Activated T-helper 1 cell treated with anti-CD3 and anti-CD28 coated beads, Interleukin-12 subunit alpha, Interleukin-12 subunit beta, Interleukin-2, Interleukin-4 antibody, amounts not matched to agents 30 ng/mL and 10 ng/mL and 1 ng/mL, durations not matched to agents 14 hours and 24 hours and 36 hours (primary cell): ENCODE measurements around the gene SEC14L3. TPM values are rescaled to one million over a fixed set of nuclear protein-coding genes. Genes with fewer than 3 reads are reported as not detected.
"Not testable (repeated sequence)": the region's sequence is repeated elsewhere in the genome, so short reads cannot be mapped to it uniquely, and the experiment has no call there.

Experiments
- DNase-seq: peaks from one replicate; pipeline ENCODE4 v3.0.0; 2021; ENCODE audit warnings: low spot score
- H3K27ac Mint-ChIP-seq: one replicate; pipeline ENCODE4 v1.8.0; 2021; ENCODE audit warnings: mild to moderate bottlenecking, mixed read lengths
- H3K27me3 Mint-ChIP-seq: one replicate; pipeline ENCODE4 v1.8.0; 2022; ENCODE audit warnings: mild to moderate bottlenecking, moderate library complexity, mixed read lengths; ENCODE audit not compliant: insufficient read depth
- H3K36me3 Mint-ChIP-seq: one replicate; pipeline ENCODE4 v1.8.0; 2021; ENCODE audit warnings: low read depth, mixed read lengths
- H3K4me1 Mint-ChIP-seq: one replicate; pipeline ENCODE4 v1.8.0; 2021; ENCODE audit warnings: low read depth, mixed read lengths
- H3K4me3 Mint-ChIP-seq: one replicate; pipeline ENCODE4 v1.8.0; 2021; ENCODE audit warnings: mild to moderate bottlenecking, moderate library complexity, mixed read lengths
- H3K9me3 Mint-ChIP-seq: one replicate; pipeline ENCODE4 v1.8.0; 2021; ENCODE audit warnings: mixed read lengths
- intact Hi-C: fragments of 100-400 bp; cut with micrococcal nuclease; formaldehyde crosslinking; loops from one replicate; pipeline ENCODE4 v1.15.1; 2024
- total RNA-seq: library from RNA; stranded (reverse); gene quantifications from 2 replicates; pipeline ENCODE4 v1.2.3, GENCODE V29; 2022

The SEC14L3 gene
- total RNA-seq, 1 donor from 2014 or later: not detected

DNA sequence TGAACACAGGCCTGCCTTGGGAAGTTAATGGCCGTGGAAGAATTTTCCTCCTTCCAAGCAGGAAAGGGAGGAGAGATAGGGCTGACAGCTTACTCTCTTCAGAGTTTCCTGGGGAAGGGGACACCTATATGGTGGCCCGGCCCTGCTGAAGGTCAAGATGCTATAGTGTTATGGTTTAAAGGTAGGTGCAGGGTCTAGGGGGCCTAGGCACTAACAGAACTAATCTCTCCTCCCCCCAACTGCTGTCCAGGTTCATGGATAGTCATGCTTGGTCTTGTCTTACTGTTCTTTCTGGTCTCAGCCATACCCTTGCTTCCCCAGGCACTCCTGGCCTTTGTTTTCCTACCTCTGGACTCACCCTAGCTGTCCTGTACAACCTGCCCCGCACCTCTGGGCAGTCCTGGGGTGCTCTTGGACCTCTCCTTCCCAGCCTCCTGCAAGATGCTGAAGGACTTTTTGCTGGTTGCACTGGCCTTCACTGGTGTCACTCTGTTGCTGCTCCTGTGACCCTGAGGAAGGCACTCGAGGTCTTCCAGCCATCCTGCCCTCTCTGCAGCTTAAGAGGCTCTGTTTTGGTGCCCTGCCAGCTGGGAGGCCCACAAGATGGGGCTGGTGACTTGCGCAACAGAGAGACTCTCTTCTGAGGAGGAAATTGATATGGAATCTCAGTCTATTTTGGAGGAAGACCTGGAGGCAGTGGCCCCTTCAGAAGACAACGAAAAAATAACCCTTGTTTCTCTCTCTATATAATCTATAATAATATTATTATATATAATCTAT, 17.9 kb downstream of the SEC14L3 start:
- H3K4me3 Mint-ChIP-seq: no peak overlapping the region
- peaks cover 18% of the 10 kb centered on the region for H3K27me3 Mint-ChIP-seq
- no peak overlapping the region for H3K27ac Mint-ChIP-seq
- H3K36me3 Mint-ChIP-seq: no peaks in the 10 kb centered on the region
- DNase-seq: no peak
- H3K9me3 Mint-ChIP-seq: peaks cover 7% of the 10 kb centered on the region
- peaks cover 7% of the 10 kb centered on the region for H3K4me1 Mint-ChIP-seq
- intact Hi-C loops: loop anchor here (2.0 kb wide), 1 partner anchor 31 kb away; no protein-coding TSS in a partner anchor

DNA sequence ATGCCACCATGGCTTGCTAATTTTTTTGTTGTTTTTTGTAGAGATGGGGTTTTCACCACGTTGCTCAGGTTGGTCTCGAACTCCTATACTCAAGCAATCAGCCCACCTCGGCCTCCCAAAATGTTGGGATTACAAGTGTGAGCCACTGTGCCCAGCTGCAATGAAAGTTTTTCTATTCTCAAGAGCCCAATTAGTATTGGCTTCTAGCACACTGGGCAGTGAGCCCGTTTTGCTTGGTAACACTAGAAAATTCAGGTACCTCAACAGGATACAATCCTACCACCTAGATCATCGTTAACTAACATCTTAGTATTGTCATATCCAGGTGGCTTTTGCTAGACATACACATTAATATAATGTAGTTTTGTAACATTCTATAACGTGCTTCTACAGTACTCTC, 19.0 kb downstream of the SEC14L3 start:
- intact Hi-C loops: no loop called here
- Mint-ChIP-seq H3K9me3 (peaks cover 7% of the 10 kb centered on the region), H3K27me3 (peaks cover 19% of the 10 kb centered on the region), H3K4me1 (no peaks in the 10 kb centered on the region), H3K27ac (no peak overlapping the region), H3K36me3 (no peaks in the 10 kb centered on the region), H3K4me3 (no peak overlapping the region)
- no peak for DNase-seq

- H3K4me1 Mint-ChIP-seq, H3K9me3 Mint-ChIP-seq, H3K36me3 Mint-ChIP-seq, intact Hi-C loops, H3K27ac Mint-ChIP-seq, DNase-seq, H3K4me3 Mint-ChIP-seq: not testable (repeated sequence)
- peaks cover 15% of the 10 kb centered on the region for H3K27me3 Mint-ChIP-seq
These were observed 20.3 kb downstream of the SEC14L3 start for GRCh38 chr22:30451488-30451887.

- intact Hi-C loops: no loop called here
- Mint-ChIP-seq H3K27ac (no peak overlapping the region), H3K4me3 (no peak overlapping the region), H3K4me1 (peaks cover 12% of the 10 kb centered on the region), H3K36me3 (no peaks in the 10 kb centered on the region), H3K9me3 (no peaks in the 10 kb centered on the region), H3K27me3 (peaks cover 20% of the 10 kb centered on the region)
- DNase-seq: no peak
These were observed 24.2 kb downstream of the SEC14L3 start for GRCh38 chr22:30447656-30448055.

- intact Hi-C loops: loop anchor here (1.0 to 2.0 kb wide), 2 partner anchors 40 to 157 kb away; no protein-coding TSS in a partner anchor
- Mint-ChIP-seq H3K27me3 (peaks cover 22% of the 10 kb centered on the region), H3K27ac (no peak overlapping the region), H3K36me3 (no peaks in the 10 kb centered on the region), H3K9me3 (no peaks in the 10 kb centered on the region), H3K4me3 (no peak overlapping the region), H3K4me1 (peaks cover 29% of the 10 kb centered on the region)
- no peak for DNase-seq
These were observed 26.2 kb downstream of the SEC14L3 start for GRCh38 chr22:30445438-30446145.

GRCh38 chr22:30444632-30445437, 27.0 kb downstream of the SEC14L3 start:
- Mint-ChIP-seq H3K4me3 (no peak overlapping the region), H3K36me3 (no peaks in the 10 kb centered on the region), H3K27ac (no peak overlapping the region), H3K9me3 (no peaks in the 10 kb centered on the region), H3K4me1 (peaks cover 29% of the 10 kb centered on the region), H3K27me3 (peaks cover 27% of the 10 kb centered on the region)
- intact Hi-C loops: loop anchor here (1.0 to 2.0 kb wide), 2 partner anchors 40 to 158 kb away; no protein-coding TSS in a partner anchor
- peak; percentile 46 for DNase-seq

DNA sequence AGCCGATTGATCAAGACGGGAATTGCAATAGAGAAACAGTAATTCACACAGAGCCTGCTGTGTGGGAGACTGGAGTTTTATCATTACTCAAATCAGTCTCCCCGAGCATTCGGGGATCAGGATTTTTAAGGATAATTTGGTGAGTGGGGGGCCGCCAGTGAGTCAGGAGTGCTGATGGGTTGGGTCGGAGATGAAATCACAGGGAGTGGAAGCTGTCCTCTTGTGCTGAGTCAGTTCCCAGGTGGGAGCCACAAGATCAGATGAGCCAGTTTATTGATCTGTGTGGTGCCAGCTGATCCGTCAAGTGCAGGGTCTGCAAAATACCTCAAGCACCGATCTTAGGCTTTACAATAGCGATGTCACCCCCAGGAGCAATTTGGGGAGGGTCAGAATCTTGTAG, 30.7 kb downstream of the SEC14L3 start:
- intact Hi-C loops: no loop called here
- Mint-ChIP-seq H3K27ac (peak overlapping the region; percentile 40), H3K27me3 (peaks cover 23% of the 10 kb centered on the region), H3K36me3 (peaks cover 2% of the 10 kb centered on the region), H3K4me3 (no peak overlapping the region), H3K4me1 (peaks cover 29% of the 10 kb centered on the region), H3K9me3 (peaks cover 4% of the 10 kb centered on the region)
- DNase-seq: no peak

DNA sequence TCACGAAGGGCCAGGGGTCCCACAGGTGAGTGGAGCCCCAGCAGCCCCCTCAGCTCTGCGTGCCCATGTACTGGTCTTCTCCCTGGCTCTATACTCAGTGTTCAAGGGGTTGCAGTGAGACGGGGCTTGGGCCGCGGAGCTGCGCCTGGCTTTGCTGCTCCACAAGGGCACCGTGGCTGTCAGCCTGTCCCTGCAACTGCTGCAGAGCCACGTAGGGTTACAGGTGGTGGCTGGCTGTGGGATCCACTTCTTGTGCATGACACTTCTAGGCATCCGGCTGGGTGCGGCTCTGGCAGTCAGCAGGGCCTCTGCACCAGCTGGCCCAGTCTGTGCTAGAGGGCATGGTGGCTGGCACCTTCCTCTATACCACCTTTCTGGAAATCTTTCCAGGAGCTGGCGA, 32.0 kb downstream of the SEC14L3 start:
- Mint-ChIP-seq H3K27me3 (peaks cover 21% of the 10 kb centered on the region), H3K4me1 (peaks cover 37% of the 10 kb centered on the region), H3K27ac (no peak overlapping the region), H3K36me3 (peaks cover 12% of the 10 kb centered on the region), H3K4me3 (no peak overlapping the region), H3K9me3 (peaks cover 14% of the 10 kb centered on the region)
- no peak for DNase-seq
- intact Hi-C loops: no loop called here

- peaks cover 12% of the 10 kb centered on the region for H3K36me3 Mint-ChIP-seq
- intact Hi-C loops: no loop called here
These were observed 32.6 kb downstream of the SEC14L3 start for GRCh38 chr22:30439226-30439625.

GRCh38 chr22:30438559-30438958, 33.3 kb downstream of the SEC14L3 start:
- no peak overlapping the region for H3K27ac Mint-ChIP-seq
- peaks cover 12% of the 10 kb centered on the region for H3K36me3 Mint-ChIP-seq
- peaks cover 19% of the 10 kb centered on the region for H3K27me3 Mint-ChIP-seq
- H3K4me3 Mint-ChIP-seq: no peak overlapping the region
- H3K4me1 Mint-ChIP-seq: peaks cover 45% of the 10 kb centered on the region
- no peak for DNase-seq
- intact Hi-C loops: no loop called here
- peaks cover 18% of the 10 kb centered on the region for H3K9me3 Mint-ChIP-seq

More at GRCh38 chr22:30439226-30439625, 32.6 kb downstream of the SEC14L3 start:
- Mint-ChIP-seq H3K27ac (no peak overlapping the region), H3K9me3 (peaks cover 18% of the 10 kb centered on the region), H3K4me1 (peaks cover 43% of the 10 kb centered on the region), H3K4me3 (no peak overlapping the region), H3K27me3 (peaks cover 20% of the 10 kb centered on the region)
- no peak for DNase-seq

DNA sequence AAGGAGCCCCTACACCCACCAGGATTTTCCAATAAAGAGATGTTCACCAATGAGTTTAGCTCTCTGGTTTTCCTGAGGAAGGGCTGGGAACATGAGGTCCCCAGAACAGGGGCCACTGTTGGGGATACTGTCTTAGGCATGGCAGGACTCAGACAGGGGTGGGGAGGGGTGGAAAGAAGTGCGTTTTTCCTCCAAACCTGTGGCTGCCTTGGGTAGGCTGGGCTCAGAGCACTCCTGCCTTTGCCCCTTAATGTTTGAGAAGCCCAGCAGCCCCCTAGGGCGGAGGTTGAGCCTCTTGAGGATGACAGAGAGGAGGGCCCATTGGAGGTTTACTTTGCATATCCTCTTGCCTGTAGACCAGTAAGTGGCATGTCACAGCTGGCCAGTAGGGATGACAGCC, 35.6 kb downstream of the SEC14L3 start:
- no peak for DNase-seq
- Mint-ChIP-seq H3K4me3 (peak overlapping the region; percentile 62), H3K36me3 (peaks cover 12% of the 10 kb centered on the region), H3K27ac (peak overlapping the region; percentile 75), H3K4me1 (peaks cover 24% of the 10 kb centered on the region), H3K9me3 (peaks cover 18% of the 10 kb centered on the region), H3K27me3 (peaks cover 16% of the 10 kb centered on the region)
- intact Hi-C loops: no loop called here

- Mint-ChIP-seq H3K4me3 (peak overlapping the region; percentile 62), H3K27me3 (peaks cover 13% of the 10 kb centered on the region), H3K36me3 (peaks cover 12% of the 10 kb centered on the region)
These were observed 36.1 kb downstream of the SEC14L3 start for GRCh38 chr22:30435674-30436126.

More at GRCh38 chr22:30435674-30436126, 36.1 kb downstream of the SEC14L3 start:
- Mint-ChIP-seq H3K4me1 (peaks cover 21% of the 10 kb centered on the region), H3K27ac (peak overlapping the region; percentile 75), H3K9me3 (peaks cover 18% of the 10 kb centered on the region)
- DNase-seq: peak; percentile 56
- intact Hi-C loops: loop anchor here (1.0 kb wide), 1 partner anchor 9 kb away; no protein-coding TSS in a partner anchor
